AML-193 (cell line): ENCODE measurements around the gene EPGN.
"Not testable (repeated sequence)": the region's sequence is repeated elsewhere in the genome, so short reads cannot be mapped to it uniquely, and the experiment has no call there.

Source experiments
- DNase-seq, 2 experiments: peaks; one replicate each; lab custom pipeline; 2025; lab: John Stamatoyannopoulos, UW

Gene EPGN

DNA sequence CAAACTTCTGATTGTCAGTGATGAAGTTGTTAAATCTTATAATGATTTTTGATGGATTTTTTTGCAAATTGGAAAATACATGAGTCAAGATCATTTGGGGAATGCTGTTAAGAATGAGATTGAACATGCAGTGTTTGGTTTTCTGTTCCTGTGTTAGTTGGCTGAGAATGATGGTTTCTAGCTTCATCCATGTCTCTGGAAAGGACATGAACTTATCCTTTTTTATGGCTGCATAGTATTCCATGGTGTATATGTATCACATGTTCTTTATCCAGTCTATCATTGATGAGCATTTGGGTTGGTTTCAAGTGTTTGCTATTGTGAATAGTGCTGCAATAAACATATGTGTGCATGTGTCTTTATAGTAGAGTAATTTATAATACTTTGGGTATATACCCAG lies 32.2 kb downstream of the EPGN start:
- DNase-seq = not testable (repeated sequence)

DNA sequence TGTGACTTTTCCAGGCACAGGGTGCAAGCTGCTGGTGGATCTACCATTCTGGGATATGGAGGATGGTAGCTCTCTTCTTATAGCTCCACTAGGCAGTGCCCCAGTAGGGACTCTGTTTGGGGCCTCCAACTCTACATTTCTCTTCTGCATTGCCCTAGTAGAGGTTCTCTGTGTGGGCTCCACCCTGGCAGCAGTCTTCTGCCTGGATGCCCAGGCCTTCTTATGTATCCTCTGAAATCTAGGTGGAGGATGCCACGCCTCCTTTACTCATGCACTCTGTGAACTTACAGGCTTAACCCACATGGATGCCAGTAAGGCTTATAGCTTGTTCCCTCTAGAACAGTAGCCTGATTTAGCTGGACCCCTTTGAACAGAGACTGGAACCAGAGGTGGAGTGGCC lies 35.8 kb downstream of the EPGN start:
- DNase-seq = no peak

DNA sequence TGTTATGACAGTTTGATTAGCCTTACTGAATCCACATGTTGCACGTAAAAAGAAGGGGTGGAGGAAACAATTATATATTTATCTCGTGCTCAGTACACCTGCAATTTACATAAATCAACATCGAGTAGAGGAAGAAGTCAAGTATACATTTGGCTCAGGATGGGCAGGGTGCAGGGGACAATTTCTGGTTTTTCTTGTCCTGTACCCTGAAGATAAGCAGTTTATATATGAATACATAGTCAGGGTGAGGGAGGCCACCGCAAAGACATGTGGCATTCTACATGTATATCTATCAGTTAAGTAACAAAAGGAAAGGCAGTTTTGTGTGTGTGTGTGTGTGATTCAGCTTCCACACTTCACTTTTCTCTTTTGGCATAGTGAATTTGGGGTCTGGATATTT lies 45.6 kb downstream of the EPGN start:
- DNase-seq = no peak

DNA sequence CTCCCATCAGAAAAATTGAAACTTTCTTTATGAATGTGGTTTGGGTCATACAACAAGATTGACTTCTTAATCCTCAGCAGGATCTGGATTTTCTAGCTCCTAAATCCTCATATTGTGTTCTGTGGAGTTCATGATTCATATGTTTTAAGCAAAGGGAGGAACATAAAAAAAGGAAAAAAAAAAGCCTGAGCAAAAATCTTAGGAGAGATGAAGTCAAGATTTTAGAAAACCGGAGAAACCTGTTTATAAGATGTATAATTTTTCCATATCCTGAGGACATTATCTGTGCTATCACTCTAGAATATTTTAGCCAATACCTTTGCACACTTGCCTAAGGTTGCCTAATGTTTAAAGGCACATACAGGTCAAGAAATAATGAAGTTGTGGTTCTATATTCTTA lies 49.7 kb downstream of the EPGN start:
- DNase-seq = no peak

DNA sequence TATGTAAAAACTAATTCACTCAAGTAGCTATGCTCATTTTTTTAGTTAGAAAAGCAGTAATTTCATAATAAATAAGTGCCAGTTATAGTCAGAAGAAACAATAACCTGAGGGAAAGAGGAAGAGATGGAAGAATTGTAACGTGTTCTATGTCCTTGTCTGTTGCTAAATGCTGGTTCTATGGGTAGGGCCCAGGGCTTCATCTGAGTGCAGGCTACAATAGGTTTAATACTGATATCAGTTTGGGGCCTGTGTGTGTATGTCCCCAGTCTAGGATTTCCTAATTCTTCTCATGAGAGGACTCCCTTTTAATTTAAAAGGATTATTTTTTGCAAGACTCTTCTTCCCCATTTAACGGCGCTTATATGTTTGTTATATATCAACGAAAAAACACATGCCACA lies 53.4 kb downstream of the EPGN start:
- DNase-seq = no peak

DNA sequence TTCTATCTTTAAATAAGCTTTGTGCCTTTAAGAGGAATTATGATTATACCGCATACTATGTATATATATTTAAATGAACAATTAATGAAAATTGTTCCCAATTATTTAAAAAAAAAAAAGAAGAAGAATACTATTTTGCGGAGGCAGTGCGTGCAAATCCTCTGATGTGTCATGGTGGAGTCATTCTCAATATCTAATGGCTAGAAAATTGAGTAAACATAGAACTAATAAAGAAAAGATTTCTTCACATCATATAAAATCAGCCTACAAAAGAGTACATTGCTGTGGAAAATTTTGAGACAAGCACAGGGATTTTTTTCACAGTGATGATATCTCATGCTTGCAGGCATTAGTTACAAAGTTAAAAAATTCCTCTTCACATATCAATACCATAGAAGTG lies 54.1 kb downstream of the EPGN start:
- no peak for DNase-seq

DNA sequence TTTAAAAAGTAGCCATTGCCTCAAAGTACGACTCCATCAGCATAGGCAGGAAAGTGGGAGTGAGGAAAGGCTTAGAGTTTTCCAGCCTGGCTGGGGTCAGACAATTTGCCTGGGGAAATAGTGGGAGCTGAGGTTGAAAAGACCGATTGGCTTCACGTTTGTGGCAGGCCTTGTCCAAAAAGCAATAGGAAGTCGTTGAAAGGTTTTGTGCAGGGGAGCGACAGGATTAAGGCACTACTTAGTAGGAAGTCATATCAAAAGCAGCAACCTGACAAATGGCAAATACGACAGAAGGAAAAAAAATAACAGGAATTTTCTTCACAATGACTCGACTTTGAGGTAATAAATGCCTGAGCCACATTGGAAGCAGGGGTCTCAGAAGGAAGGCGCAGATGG lies 56.0 kb downstream of the EPGN start:
- DNase-seq = no peak

DNA sequence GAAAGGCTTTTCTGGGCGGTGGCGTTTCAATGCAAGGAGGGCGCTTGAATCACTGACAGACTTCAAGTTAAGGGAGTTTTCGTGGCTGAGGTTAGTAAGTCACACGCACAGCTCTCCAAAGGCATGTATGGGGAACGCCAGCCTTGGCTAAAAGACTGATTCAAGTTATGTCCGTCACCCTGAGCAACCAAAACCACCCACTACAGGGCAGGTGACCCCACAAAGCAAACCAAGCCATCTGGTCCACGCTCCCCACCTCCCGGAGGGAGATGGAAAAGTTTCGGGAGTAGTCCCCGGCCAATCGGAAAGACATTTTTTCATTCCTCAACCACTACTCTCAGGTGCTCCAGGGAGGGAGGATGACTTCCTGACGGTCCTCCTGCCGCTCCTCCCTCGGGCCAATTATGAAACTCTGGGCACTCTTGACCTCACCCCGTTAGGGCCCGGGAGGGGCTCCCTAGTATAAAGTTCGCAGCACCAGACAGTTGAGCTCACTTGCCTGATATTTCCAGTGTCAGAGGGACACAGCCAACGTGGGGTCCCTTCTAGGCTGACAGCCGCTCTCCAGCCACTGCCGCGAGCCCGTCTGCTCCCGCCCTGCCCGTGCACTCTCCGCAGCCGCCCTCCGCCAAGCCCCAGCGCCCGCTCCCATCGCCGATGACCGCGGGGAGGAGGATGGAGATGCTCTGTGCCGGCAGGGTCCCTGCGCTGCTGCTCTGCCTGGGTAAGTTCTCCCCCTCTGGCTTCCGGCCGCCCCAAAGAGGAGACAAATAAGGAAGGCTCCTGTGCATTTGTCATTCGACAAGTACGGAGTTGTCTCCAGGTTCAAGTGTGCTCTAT lies 56.6 kb downstream of the EPGN start, which contains the start of gene EREG:
Gene EREG, plus strand, starts transcription at position 494 of the 840 bp plus-strand sequence. Its CDS starts 164 bp downstream, at position 658.
- DNase-seq = no peak

DNA sequence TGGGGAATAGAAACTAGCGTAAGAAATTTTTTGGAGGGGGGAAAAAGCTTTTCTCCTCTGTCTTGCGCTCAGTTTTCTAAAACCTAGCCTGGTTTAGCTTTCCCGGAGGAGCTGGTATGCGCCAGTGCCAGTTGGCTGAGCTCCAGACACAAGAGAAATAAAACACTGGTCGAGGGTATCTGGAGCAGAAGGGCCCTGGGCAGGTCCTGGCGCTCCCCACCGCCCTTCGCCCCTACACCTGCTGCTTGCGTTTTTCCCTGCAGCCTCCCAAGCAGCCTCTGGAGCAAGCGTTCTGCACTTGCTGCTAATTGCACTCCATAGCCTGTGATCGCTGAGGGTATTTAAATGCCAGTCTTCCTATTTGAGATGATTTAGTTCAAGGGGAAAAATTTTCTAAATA lies 57.5 kb downstream of the EPGN start:
- DNase-seq = no peak
